HT-29 (cell line): ENCODE results near the gene CELA1. TPM values are rescaled to one million over a fixed set of nuclear protein-coding genes. Genes with fewer than 3 reads are reported as not detected.
"Not testable (repeated sequence)": the region's sequence is repeated elsewhere in the genome, so short reads cannot be mapped to it uniquely, and the experiment has no call there.

Experiments
- DNase-seq: peaks from one replicate; pipeline ENCODE4 v3.0.0-alpha.2; 2015; ENCODE audit warnings: low spot score
- total RNA-seq: library from RNA; depleted of rRNA; stranded (reverse); fragments of >200 nt; shearing (Covaris generic); gene quantifications from 2 replicates; pipeline ENCODE4 v1.2.3, GENCODE V29; 2014; rRNA removed

Gene CELA1
- total RNA-seq, 1 experiment from 2014 or later = not detected

- not testable (repeated sequence) for DNase-seq
These were observed 28.2 kb downstream of the CELA1 start for GRCh38 chr12:51318057-51318806.

GRCh38 chr12:51311389-51311788 is 35.1 kb downstream of the CELA1 start:
- no peak for DNase-seq

- peak; percentile 93 for DNase-seq
These were observed 38.6 kb downstream of the CELA1 start for GRCh38 chr12:51307655-51308593.

GRCh38 chr12:51306507-51306906 is 40.0 kb downstream of the CELA1 start:
- no peak for DNase-seq

GRCh38 chr12:51300768-51301167 is 45.7 kb downstream of the CELA1 start:
- DNase-seq = not testable (repeated sequence)

GRCh38 chr12:51295651-51296050 is 50.8 kb downstream of the CELA1 start:
- no peak for DNase-seq

- DNase-seq = not testable (repeated sequence)
These were observed 52.4 kb downstream of the CELA1 start for GRCh38 chr12:51294097-51294496.

GRCh38 chr12:51293696-51294095 is 52.8 kb downstream of the CELA1 start:
- DNase-seq = no peak

- peak; percentile 85 for DNase-seq
These were observed 54.6 kb downstream of the CELA1 start for GRCh38 chr12:51291603-51292513.

- DNase-seq = no peak
These were observed 60.6 kb downstream of the CELA1 start for GRCh38 chr12:51285843-51286242.

- DNase-seq = no peak
These were observed 65.1 kb downstream of the CELA1 start for GRCh38 chr12:51281202-51281924.

Other genes starting within 250 kb of the CELA1 start
- 8.4 and 8.7 TPM in 2 replicates for gene TFCP2, start 173.5 kb downstream of the CELA1 start, total RNA-seq
- gene POU6F1, start 128.6 kb downstream of the CELA1 start, total RNA-seq = 0.05 TPM in 1 of 2 replicates, not detected in the other
- 174 and 187 TPM in 2 replicates for gene DAZAP2, start 107.9 kb downstream of the CELA1 start, total RNA-seq
- gene SMAGP, start 76.3 kb downstream of the CELA1 start, total RNA-seq = 93.2 and 125 TPM in 2 replicates
- 0.42 and 0.56 TPM in 2 replicates for gene BIN2, start 22.5 kb downstream of the CELA1 start, total RNA-seq
- gene GALNT6, start 44.7 kb upstream of the CELA1 start, total RNA-seq = 6.1 and 16.3 TPM in 2 replicates
- gene SLC4A8, start 78.2 kb upstream of the CELA1 start, total RNA-seq = not detected in 2 replicates
- 0.05 and 0.71 TPM in 2 replicates for gene SCN8A, start 244.6 kb upstream of the CELA1 start, total RNA-seq